ENCODE data around the gene TRIM59.

The TRIM59 gene

DNA sequence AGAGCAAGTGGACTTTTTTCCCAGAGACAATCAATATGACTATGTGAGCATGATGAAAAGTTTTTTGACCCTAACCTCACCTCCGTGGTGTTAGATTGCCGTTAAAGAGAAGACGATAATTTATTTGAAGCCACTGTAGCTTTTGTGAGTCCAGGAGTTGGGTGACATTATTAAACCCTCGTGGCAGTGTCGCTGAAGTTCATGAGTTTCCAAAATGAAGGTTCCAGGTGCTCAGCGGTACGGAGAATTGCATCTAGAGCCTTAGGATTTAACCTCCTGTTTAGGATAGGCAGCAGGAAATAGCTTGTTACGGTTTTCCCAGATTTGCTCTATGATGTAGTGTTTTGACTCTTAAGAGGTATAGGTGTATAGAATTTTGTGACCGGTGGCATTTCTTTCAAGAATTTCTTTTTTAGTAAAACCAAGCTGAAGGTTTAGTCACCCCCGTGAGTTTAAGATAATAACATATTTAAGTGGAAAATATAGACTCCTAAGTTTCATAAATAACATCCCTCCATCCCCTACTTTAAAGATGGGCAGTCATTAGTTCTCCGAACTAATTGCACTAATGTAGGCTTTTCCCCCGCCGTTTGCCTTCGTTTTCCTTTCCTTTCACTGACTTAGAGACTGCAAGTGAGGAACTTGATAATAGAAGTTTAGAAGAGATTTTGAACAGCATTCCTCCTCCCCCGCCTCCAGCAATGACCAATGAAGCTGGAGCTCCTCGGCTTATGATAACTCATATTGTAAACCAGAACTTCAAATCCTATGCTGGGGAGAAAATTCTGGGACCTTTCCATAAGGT lies 48.1 kb downstream of the TRIM59 start:
- peak; percentile 79 for DNase-seq

DNA sequence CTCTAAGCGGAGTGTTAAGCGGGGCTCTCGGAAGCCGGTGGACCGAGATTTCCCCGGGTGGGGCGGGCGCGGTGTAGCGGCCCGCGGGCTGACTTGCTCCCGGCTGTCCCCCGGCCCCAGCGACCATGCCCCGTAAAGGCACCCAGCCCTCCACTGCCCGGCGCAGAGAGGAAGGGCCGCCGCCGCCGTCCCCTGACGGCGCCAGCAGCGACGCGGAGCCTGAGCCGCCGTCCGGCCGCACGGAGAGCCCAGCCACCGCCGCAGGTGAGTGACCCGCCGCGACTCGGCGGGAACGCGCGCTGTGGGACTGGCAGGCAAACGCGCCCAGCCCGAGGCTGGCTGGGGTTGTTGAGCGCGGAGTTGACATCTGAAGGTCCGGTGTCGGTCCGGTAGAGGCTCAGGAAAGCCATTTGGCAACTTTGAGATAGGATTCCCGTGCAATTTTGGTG lies 48.9 kb downstream of the TRIM59 start:
- DNase-seq: no peak

DNA sequence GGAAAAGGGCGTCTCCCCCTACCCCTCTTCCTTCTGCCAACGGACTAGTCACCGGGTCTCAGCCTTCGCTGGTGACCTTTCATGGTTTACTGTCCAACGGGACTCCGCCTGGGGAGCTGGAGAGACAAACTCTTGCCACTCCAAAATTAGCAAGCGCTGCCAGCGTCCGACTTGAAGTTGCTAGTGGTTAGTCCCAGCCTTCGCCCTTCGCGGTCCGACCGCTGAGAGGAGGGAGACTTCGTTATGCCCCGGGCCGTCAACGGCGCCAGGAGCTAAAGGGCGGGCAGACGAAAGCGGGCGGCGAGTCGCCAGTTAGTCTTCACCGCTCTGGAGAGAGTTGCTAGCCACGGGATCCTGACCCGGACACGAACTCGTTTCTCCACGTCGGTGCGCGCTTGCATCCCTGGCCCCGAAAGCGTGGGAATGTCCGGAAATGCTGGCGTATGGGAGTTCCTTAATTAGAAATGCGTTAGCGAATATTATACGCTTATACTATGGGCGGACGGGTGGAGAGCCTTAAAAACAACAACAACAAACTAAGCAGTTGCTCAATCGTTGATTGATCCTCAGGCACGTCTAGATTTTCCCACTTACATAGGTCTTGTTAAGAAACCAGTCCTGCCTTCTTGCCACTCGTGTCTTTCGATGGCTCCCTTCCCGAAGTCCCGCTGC lies 49.4 kb downstream of the TRIM59 start:
- peak; percentile 61 for DNase-seq

DNA sequence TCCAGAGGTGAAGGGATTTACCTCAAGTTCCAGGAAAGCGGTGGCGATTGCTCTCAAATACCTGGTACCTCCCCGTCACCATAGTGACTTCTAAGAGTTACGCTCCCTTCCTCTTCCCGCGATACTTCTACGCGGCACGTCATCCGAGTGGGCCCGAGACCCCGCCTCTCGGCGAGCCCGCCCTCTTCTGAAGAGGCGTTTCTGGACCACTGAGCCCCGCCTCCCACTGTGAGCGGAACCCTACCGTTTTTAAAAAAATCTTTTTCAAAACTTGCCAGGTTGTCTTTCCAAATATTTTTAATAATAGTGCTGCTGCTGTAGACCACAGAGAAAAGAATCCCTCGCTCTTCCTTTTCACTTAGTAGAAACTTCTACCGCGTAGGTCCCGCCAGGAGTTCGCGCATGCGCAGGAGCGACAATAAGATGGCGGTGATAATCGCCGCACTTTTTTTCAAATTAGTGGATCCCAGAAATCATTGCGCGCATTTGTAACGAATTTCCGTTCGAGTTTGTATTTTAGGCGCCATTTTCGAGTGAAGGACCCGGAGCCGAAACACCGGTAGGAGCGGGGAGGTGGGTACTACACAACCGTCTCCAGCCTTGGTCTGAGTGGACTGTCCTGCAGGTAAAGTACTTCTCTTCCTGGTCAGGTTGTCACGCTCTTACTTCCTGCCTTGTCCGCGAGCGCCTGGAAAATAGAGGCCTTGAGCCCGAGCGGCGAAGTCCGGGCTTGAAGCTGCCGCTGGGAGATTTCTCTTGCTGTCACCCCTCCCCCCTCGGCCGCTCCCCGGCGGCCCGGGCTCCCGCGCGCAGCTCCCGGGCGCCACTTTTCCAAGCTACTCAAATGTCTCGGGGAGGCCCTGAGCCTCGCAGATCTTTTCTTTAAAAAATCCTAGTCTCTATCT lies 50.2 kb downstream of the TRIM59 start, which contains the start of the genes IFT80 and SMC4:
Gene IFT80, minus strand, starts transcription at position 101 of the 905 bp plus-strand sequence. CDS start 14,625 bp downstream, outside the sequence.
Gene SMC4, plus strand, starts transcription at position 526 of the 905 bp plus-strand sequence. CDS start 1,177 bp downstream, outside the sequence.
- DNase-seq: peak; percentile 98

DNA sequence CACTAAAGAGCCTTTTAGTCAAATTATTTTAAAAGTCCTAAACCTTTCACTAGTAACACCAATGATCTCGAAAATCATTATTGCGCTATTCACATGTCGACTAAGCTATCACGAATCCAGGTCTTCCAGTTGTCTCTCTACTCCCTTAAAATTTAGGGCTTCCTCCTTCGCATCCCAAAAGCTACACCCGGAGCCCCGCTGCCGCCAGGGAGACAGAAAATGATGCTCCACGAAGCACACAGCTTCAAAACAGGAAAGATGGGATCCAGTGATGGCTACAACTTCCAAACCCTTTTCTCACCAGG lies 50.8 kb downstream of the TRIM59 start:
- no peak for DNase-seq

DNA sequence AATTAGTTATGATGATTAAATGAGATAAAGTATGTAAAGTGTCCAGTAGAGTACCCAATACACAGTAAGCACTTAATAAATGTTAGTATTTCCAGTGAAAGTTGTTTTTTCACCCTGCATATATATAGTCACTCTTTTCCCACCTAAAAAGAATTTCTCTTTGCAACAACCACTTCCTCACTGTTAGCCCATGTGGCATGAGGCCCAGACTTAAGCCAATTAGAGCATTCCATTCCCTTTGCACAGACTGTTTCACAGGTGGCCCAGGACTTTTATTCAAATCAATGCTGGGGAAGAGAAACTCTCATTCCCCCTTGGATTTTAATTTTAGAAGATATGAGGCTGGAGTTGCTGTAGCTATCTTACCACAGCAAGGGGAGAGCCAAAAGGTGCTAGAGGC lies 54.3 kb downstream of the TRIM59 start:
- peak; percentile 33 for DNase-seq

DNA sequence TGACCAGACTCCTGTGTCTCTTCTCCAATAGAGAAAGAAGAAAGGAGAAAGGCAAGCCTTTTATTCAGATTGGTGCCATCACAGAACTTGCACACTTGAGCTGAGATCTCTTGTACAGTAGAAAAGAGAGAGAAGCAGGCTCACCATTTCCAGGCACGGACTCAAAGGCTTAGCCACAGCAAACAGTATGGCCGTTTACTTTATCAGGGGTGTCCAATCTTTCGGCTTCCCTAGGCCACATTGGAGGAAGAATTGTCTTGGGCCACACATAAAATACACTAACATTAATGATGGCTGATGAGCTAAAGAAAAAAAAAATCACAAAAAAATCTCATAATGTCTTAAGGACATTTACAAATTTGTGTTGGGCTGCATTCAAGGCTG lies 55.6 kb downstream of the TRIM59 start:
- DNase-seq: no peak

DNA sequence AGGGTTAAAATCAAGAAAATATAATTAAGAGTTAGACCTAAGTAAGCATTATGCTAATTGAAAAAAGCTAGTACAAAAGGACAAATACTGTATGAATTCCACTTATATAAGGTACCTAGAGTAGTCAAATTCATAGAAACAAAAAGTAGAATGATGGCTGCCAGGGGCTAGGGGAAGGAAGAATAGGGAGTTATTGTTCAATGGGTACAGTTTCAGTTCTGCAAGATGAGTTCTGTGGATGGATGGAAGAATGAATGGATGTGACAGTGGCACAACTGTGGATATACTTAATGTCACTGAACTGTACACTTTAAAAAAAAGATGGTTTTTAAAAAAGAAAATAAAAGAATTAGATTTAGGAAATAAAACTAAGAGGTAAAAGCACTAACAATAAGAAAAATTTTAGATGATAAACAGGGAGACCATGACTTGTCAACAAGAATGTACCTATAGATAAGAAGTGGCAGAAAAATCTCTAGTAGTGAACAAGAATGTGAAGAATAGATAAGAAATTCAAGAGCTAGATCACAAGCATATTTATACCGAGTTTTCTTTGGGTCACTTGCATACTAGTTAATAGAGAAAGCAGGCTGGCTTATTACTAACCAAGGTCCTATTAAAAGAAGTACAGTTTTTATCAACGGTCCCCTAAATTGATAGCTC lies 56.1 kb downstream of the TRIM59 start:
- peak; percentile 86 for DNase-seq

DNA sequence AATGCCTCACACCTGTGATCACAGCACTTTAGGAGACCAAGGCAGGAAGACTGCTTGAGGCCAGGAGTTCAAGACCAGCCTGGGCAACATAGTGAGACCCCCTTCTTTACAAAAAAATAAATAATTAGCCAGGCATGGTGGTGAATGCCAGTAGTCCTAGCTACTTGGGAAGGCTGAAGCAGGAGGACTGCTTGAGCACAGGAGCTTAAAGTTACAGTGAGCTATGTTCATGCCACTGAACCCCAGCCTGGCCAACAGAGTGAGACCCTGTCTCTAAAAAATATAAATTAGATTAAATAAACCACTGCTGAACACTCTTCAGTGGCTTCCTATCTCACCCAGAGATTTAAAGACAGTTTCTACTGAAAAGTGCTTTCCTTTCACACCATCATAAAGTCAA lies 56.8 kb downstream of the TRIM59 start:
- no peak for DNase-seq

DNA sequence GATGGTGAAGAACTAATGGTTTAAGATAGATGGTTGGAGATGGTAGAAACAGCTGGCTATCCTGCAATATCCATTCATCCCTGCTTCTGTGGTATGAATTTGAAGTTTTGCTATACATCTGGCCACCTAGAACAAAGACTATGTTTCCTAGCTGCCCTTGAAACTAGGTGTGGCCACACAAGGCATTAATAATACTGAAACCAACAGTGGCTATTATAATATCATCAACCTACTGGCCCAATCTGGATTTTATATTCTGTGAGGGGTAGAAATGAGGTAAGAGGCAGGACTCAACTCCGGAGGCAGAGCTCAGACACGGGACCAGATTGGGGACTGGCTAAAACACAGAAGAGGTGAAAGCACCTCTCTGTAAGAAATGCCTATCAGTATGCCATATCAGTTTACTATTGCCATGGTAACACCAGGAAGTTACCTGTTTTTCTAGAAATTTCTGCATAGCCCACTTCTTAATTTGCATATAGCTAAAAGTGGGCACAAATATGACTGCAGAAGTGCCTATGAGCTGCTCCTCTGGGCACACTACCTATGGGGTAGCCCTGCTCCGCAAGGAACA lies 58.9 kb downstream of the TRIM59 start:
- no peak for DNase-seq

Data from hematopoietic multipotent progenitor cell treated with erythropoietin and hydrocortisone succinate and interleukin-3 and kit ligand, for 6 days (in vitro differentiated cells).